Subcutaneous adipose tissue (tissue), 4 donors: ENCODE measurements around the gene ZDHHC16. TPM values are rescaled to one million over a fixed set of nuclear protein-coding genes. Genes with fewer than 3 reads are reported as not detected.

ENCODE experiments used
- CTCF ChIP-seq: fragments of 450-650 bp; IDR thresholded peaks from one replicate; pipeline ENCODE4 v1.5.1; 2016; ENCODE audit warnings: low read depth, mild to moderate bottlenecking, control low read depth, antibody characterized with exemption, moderate library complexity
- total RNA-seq, 4 donors: library from RNA; depleted of rRNA; stranded (reverse); fragments of >200 nt; gene quantifications; one replicate each; pipeline ENCODE4 v1.1.0, GENCODE V29; 2016

The ZDHHC16 gene
- total RNA-seq, 4 donors from 2014 or later, result 18.1 to 22.0 (median 19.7) TPM

GRCh38 chr10:97456686-97457065 is 10.7 kb downstream of the ZDHHC16 start:
- TF ChIP-seq CTCF, result no peak

GRCh38 chr10:97459111-97459510 is 13.1 kb downstream of the ZDHHC16 start:
- TF ChIP-seq CTCF, result no peak

GRCh38 chr10:97459933-97460332 is 14.0 kb downstream of the ZDHHC16 start:
- no peak for TF ChIP-seq CTCF

- TF ChIP-seq CTCF, result no peak
Observed at GRCh38 chr10:97462309-97462708, 16.3 kb downstream of the ZDHHC16 start.

- TF ChIP-seq CTCF, result no peak
Observed at GRCh38 chr10:97463363-97464132, 17.6 kb downstream of the ZDHHC16 start.

- TF ChIP-seq CTCF, result no peak
Observed at GRCh38 chr10:97464226-97464625, 18.3 kb downstream of the ZDHHC16 start.

GRCh38 chr10:97465982-97466381 is 20.0 kb downstream of the ZDHHC16 start:
- TF ChIP-seq CTCF, result no peak
